DMS 273 treated with DMSO at 0.1 percent for 48 hours (cell line): ENCODE measurements around the gene TNIK.

Source experiments
- DNase-seq: peaks from one replicate; lab custom pipeline; 2025; lab: John Stamatoyannopoulos, UW

The TNIK gene

DNA sequence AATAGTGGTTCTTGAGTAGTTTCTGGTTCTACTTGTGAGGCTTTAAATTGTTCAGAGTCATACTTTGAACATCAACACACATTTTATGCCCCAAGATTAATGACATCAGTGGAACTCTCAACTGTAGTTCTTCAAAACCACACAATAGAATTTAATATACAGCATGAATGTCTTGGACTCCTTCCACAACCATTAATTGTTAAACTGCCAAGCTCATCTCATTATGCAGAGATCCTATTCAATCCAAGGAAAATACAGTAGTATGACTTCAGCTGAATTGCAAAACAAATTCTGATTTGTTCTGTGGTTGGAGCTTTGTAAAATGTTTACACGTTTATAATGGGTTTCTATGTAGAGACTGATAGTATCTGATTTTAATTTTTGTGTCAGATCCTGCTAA is 234.5 kb downstream of the TNIK start:
- DNase-seq = no peak

GRCh38 chr3:171225165-171225564 is 235.0 kb downstream of the TNIK start:
- DNase-seq = no peak

- DNase-seq = no peak
Measured at GRCh38 chr3:171223396-171223795, 236.8 kb downstream of the TNIK start.

- no peak for DNase-seq
Measured at GRCh38 chr3:171222995-171223394, 237.2 kb downstream of the TNIK start.

DNA sequence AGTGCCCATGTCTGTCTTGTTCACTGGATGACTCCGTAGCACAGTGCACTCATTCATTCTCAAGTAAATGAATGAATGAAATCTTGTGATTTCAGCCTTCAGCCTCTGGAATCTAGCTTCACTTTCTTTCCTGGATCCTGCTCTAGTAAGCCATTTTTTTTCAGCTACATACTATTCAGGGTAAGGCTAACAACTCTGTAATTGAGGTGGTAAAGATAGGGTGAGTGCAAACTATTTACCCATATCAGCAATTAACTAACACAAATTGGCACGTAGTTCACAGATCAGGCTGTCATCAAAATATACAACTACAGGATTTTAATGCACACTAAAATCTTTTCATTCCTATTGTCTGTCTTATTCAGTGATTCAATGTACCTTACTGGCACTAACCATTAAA is 238.6 kb downstream of the TNIK start:
- DNase-seq = no peak

DNA sequence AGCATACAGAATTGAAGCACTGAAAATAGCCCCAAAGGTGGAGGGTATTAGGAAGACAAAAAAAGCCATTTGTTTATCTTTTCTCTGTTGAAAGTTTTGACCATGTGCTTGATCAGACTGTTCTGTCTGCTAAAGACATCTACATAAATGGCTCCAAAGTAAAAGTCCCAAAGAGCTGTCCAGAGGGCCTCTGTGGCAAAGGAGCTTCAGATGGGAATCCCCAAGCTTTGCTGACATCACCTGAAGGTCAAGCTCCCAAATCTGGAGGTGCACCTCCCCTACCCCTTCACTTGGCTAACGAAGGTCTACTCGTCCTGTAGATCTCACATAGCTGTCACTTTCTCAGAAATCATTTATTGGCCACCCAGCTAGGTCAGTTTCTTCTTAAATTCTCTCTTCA is 239.1 kb downstream of the TNIK start:
- no peak for DNase-seq

- DNase-seq = no peak
Measured at GRCh38 chr3:171219258-171219657, 240.9 kb downstream of the TNIK start.

GRCh38 chr3:171218069-171218468 is 242.1 kb downstream of the TNIK start:
- DNase-seq = no peak

GRCh38 chr3:171213907-171214306 is 246.3 kb downstream of the TNIK start:
- DNase-seq = no peak

DNA sequence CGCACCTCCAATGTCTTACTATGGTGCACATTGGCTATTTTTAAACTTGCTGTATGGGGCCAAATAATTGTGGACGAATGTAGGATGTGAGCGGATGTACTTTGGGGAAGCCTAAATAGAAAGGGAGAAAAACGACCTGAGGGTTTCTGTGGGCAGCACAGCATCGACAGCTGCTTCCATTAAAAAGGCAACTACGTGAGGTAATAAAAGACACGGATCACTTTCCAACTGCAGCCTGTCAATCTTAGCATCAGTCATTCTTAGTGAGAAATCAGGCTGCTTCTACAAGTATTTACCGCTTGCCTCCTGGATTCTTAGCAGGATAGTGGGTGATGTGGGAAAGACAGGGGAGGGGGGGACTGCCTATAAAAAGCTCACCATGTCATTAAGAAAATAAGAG is 247.0 kb downstream of the TNIK start:
- no peak for DNase-seq

DNA sequence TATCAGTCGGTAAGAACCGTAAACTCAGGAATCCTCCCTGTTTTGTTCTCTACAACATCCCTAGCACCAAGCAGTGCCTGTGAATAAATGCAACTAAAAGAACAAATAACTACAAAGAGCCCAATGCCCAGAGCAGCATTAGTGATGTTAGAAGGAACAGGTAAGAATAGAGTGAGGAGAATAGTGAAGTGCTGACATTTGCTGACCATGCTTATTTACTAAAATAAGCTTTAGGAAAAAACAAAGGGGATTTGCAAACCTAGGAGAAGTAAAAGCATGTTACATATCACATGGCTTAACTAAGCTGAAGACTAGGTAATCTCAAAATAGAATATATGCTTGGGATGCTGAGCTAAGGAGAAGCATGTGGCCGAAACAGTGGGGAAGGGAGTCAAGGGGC is 247.6 kb downstream of the TNIK start:
- DNase-seq = no peak

GRCh38 chr3:171206283-171206682 is 253.9 kb downstream of the TNIK start:
- no peak for DNase-seq

DNA sequence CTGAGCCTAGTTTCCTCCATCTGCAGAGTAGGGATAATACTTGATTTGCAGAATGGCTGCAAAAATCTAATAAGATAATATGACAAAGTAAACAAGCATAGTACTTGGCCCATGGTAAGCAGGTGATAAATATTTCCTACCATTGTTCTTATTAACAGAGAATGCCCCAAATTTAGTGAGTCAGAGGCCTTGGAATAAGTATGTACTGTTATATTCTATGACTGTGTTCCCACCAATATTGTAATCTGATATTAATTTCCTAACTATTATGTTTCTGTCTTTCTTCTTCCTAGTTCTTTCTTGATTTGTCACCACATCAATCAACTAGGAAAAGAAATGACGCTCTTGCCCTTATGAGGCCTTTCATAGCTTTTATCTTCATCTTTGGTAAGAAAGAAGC is 255.3 kb downstream of the TNIK start:
- DNase-seq = no peak

GRCh38 chr3:171201825-171202224 is 258.4 kb downstream of the TNIK start:
- DNase-seq = no peak

GRCh38 chr3:171200750-171201088 is 259.5 kb downstream of the TNIK start:
- DNase-seq = no peak

DNA sequence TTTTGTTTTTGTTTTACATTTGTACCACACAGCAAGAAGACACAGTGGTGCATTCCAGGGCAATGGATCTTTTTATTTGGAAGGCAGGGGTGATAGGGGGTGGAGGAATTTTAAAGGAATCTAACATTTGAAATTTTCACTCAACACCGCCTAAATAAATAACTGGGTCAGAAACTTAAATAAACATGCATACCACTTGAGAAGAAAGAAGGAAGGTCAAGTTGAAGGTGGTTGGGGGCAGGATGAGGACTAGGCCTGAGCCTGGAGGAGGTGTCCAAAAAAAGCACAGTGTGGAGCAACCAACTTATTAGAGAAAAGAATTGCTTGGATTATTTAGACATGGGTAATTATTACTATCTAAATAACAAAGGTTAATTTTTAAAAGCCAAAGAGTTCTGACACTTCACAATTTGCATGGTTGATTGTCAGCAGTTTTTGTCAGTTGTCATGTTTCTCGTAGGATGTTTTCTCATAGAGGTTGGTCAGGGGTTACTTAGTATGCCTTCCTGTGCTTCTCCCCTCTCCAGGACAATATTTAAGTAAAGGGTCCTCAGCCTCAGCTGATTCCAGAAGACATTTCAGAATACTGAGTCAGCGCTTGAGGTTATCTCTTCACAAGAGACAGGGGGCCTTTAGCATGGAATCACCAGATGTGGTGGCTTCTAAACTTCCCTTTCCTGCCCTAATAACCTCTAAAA is 260.0 kb downstream of the TNIK start:
- DNase-seq = no peak

- no peak for DNase-seq
Measured at GRCh38 chr3:171199473-171199829, 260.8 kb downstream of the TNIK start.

DNA sequence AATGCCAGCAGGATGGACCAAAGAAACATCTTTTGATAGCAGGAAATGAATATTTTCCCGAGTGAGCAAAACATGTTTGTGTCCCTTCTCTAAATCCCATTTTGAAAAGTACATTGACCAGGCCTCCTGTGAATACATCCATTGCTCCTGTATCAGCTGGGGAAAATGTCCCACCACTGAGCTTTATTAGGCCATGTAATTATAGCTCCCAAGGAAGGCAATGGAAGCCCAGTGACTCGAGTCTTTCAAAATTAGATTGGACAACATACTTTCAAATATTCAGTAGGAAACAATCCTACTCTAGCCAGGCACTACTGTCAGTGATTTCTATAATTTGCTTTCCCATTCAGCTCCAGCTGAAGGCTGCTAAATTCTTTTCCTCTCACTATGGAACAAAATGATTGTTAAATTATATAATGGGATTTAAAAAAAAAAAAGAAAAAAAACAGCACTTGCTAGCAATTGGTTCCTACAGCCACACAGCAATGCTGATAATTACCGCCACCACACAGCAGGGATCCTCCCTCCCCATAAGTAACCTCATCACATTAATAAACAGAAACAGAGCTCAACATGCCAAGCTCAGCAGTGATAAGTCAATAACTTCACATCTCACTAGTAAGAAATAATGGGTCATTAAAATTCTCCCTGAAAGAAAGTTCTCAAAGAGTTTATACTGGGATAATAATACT is 261.3 kb downstream of the TNIK start:
- DNase-seq = no peak

- DNase-seq = no peak
Measured at GRCh38 chr3:171195686-171196085, 264.5 kb downstream of the TNIK start.

DNA sequence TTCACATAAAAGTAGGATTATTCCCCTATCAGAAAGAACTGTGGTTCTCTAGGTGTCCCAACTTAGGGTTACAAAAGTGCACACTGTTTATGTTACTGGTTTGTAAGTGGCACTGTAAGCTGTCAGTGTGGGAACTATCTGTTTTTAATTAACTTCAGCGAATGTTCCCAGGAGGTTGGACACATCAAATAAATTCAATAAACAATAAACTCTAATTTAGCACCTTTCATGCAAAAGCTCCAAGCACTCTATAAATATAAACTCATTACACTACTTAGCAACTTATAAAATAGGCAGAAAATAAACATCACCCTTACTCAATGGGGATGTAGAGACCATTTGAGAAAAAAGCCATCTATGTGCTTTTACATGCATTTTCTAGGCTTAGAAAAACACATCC is 265.2 kb downstream of the TNIK start:
- no peak for DNase-seq

DNA sequence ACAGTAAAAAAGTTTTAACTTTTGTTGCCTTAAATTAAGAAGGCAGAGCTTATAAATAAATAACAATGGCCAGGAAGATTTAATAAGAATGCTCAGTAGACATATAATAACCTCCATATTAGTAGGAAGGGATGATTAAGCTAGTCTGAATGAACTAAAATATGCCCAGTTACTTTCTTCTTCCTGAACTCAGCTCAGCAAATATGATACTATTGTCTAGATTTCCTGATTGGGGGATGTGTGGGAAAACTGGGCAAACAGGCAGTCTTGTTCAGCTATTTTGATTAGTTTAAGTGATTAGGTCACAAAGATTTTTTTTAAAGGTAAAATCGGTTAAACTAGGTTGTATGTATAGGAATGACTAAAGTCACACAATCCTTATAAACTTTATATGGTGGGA is 266.5 kb downstream of the TNIK start:
- no peak for DNase-seq

DNA sequence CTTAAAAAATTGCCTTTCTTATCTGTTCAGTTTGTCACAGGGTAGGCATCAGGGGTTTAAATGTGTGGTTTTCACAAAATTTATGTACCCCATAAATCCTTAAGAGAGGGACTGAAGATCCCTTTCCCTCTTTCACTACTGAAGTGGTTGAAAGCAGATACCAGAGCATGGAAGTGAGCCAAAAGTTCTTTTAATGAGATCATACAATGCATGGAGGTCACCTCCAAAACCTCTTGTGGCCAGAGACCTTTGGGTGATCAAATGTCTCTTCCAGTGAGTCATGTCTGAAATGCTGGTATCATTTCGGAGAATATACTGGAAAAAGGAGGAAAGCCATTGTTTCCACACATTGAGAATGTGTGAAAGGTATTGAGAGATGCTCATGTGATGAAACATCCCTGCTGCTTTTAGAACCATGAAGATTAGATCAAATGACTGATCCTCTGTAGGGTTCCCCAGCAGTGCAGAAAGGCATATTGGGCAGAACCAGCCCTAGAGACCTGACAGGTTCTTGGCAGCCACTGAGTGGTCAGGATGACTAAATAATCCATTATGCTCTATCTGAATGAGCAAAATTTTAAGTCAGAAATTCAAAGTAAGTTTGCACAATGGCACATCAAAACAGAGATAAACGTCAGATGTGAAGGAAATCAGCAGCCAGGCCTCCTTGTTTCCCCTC is 267.9 kb downstream of the TNIK start:
- DNase-seq = peak; percentile 11

GRCh38 chr3:171190668-171191067 is 269.5 kb downstream of the TNIK start:
- no peak for DNase-seq
